Activated T-cell treated with anti-CD3 and anti-CD28 coated beads, Interleukin-2, amount 50 U/mL, for 72 hours (primary cell): ENCODE results near the gene PGC. TPM values are rescaled to one million over a fixed set of nuclear protein-coding genes. Genes with fewer than 3 reads are reported as not detected.
A peak's percentile ranks its signal among the peaks of the same experiment; 100 is the strongest.

Experiments
- ATAC-seq, 2 donors: fragments of 150-1000 bp; cut with Tn5 transposase; replicated peaks in 1 of 2; 2 replicates each; pipeline ENCODE4 v1.10.0; 2021; ENCODE audit warnings: moderate library complexity in 2 of 2, mild to moderate bottlenecking in 1 of 2
- DNase-seq, 2 donors: peaks; one replicate each; pipeline ENCODE4 v3.0.0; 2021 to 2022; ENCODE audit warnings: mixed read lengths in 1 of 2
- H3K27ac Mint-ChIP-seq: one replicate; pipeline ENCODE4 v1.8.0; 2022; ENCODE audit warnings: mild to moderate bottlenecking, moderate library complexity, mixed read lengths
- H3K27me3 Mint-ChIP-seq: one replicate; pipeline ENCODE4 v1.8.0; 2022; ENCODE audit warnings: low read depth, mixed read lengths
- H3K36me3 Mint-ChIP-seq, 2 donors: one replicate each; pipeline ENCODE4 v1.8.0; 2022; ENCODE audit warnings: mixed read lengths in 2 of 2, mild to moderate bottlenecking in 1 of 2; ENCODE audit not compliant: insufficient read depth in 2 of 2
- H3K4me1 Mint-ChIP-seq: one replicate; pipeline ENCODE4 v1.8.0; 2022; ENCODE audit warnings: low read depth, mixed read lengths
- H3K4me3 Mint-ChIP-seq, 2 donors: one replicate each; pipeline ENCODE4 v1.8.0; 2022; ENCODE audit warnings: mild to moderate bottlenecking in 2 of 2, mixed read lengths in 2 of 2, moderate library complexity in 2 of 2
- H3K9me3 Mint-ChIP-seq, 2 donors: one replicate each; pipeline ENCODE4 v1.8.0; 2022; ENCODE audit warnings: mixed read lengths in 2 of 2
- total RNA-seq, 2 donors: library from RNA; stranded (reverse); gene quantifications; one replicate each; pipeline ENCODE4 v1.2.3, GENCODE V29; 2022

PGC gene
- total RNA-seq, 2 donors from 2014 or later, result not detected

DNA sequence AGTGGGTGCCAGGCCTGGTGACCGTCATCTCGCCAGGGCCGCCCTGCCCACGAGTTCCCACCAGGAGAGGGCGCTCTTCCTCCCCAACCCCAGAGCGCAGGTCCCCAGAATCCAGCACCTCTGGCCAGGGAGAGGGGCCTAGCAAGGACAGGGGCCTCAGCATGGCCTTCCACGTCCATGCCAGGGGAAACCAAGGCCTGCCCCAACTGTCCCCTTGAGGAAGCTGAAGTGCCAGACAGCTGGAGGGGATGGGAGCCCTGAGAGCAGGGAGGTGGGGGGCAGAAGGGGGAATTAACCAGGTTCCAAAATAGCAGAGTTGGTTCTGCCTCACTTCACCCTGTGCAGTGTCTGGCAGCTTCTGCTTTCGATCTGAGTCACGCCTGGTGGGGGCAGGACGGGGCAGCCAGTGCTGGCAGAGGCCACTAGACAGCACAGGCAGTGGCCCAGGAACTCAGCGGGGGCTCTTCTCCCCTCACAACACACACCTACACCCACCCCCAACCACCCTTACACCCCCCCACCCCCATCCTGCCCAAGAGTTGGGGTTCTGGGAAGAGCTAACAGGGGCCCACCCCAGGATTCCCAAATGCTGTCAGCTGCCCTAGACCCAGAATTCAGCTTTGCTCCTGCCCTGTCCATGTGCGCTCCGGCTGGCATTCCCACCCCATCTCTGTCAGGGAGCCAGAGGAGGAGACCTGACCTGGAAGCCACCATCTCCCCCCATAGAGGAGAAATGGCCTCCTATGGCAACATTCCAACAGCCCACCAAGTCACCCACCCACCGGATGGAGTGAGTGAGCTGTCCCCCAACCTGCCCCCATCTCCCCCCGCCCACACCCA, 41.0 kb downstream of the PGC start:
- Mint-ChIP-seq H3K4me3 (peak overlapping the region; percentile 59 to 64), H3K4me1 (peaks cover 29% of the 10 kb centered on the region), H3K27me3 (no peaks in the 10 kb centered on the region), H3K9me3 (no peaks in the 10 kb centered on the region), H3K27ac (peak overlapping the region; percentile 88), H3K36me3 (no peaks in the 10 kb centered on the region)
- ATAC-seq, result peak; percentile 96
- peak; percentile 82 to 84 for DNase-seq

DNA sequence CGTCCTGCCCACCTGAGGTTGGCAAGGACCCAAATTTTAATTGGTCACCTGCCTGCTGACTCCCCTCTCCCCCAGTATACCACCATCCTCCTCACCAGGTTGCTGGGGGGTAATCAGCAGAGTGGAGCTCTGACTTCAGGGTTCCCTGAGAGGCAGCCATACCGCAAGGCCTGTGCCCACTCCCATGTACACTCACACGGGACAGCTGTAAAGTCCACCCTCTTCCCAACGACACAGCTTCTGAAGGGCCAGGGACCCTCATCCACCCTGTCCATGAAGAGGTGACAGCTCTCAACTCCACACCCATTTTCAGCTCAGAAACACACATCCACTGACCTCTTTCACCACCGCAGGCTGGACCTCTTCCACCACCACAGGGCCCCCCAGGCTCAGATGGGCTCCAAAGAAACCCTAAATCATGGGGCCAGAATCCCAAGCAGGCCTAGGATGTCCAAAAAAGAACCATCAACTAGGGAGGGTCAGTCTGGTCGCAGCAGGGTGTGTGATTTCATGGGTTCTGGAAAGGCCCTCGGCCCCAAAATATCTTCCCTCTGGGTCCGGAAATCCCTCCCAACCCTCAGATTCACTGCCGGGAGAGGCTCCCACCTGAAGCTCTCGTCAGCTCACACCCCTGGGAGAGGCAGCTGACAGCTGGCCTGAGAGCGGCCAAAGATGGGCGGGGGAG, 41.7 kb downstream of the PGC start:
- Mint-ChIP-seq H3K36me3 (no peaks in the 10 kb centered on the region), H3K27ac (no peak overlapping the region), H3K9me3 (no peaks in the 10 kb centered on the region), H3K4me1 (peaks cover 29% of the 10 kb centered on the region), H3K4me3 (peak overlapping the region in 1 of 2 donors; percentile 59), H3K27me3 (no peaks in the 10 kb centered on the region)
- no peak for ATAC-seq
- DNase-seq, result no peak

DNA sequence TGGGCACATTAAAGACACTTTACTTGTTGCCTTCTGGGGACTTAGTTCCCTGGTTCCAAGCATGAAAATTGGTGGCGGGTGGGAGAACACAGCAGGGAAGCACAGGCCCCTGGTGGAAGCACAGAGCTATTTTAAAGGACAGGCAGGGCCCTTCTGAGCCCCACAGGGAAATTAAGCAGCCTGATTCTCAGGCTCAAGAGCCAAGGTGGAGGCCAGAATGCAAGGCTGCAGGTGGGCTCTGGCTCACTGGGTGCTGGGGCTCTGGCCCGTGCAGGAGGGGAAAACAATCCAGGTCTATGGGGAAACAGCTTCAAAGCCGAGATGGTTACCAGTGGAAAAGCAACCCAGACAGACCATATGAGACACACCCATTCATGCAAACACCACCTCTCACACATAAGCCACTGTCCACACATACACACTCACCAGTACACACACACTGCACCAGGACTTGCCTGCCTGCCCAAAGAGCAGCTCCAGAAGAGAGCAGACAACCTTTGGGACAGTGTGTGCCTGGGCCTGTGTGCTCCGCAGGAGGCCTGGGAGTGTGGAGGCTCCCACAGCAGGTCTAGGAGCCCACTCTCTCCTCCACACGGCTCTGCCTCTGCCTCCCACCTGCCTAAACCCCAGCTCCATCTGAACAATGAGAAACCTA, 42.4 kb downstream of the PGC start:
- no peaks in the 10 kb centered on the region for H3K36me3 Mint-ChIP-seq
- ATAC-seq (no peak), DNase-seq (no peak)
- H3K27ac Mint-ChIP-seq, result no peak overlapping the region
- peaks cover 29% of the 10 kb centered on the region for H3K4me1 Mint-ChIP-seq
- H3K27me3 Mint-ChIP-seq, result no peaks in the 10 kb centered on the region
- no peak overlapping the region for H3K4me3 Mint-ChIP-seq
- H3K9me3 Mint-ChIP-seq, result no peaks in the 10 kb centered on the region

DNA sequence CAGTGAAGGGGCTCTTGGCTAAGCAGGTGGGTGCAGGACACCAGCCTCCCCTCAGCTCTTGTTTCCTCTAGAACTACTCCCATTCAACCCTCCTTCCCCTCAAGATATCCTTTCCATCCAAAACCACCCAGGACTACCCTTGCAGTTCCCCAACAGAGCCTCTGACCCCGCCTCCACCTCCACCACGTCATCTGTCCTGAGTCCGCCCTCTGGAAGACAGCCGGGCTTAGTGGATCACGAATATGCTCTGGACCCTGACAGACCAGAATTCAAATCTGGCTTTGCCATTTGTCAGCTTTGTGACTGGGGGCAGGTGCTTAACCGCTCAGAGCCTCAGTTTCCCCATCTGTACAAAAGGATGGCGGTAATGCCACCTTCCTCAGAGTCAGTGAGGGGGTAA, 43.2 kb downstream of the PGC start:
- Mint-ChIP-seq H3K9me3 (no peaks in the 10 kb centered on the region), H3K36me3 (no peaks in the 10 kb centered on the region), H3K4me1 (peaks cover 29% of the 10 kb centered on the region), H3K4me3 (no peak overlapping the region), H3K27me3 (no peaks in the 10 kb centered on the region), H3K27ac (no peak overlapping the region)
- DNase-seq, result no peak
- no peak for ATAC-seq

DNA sequence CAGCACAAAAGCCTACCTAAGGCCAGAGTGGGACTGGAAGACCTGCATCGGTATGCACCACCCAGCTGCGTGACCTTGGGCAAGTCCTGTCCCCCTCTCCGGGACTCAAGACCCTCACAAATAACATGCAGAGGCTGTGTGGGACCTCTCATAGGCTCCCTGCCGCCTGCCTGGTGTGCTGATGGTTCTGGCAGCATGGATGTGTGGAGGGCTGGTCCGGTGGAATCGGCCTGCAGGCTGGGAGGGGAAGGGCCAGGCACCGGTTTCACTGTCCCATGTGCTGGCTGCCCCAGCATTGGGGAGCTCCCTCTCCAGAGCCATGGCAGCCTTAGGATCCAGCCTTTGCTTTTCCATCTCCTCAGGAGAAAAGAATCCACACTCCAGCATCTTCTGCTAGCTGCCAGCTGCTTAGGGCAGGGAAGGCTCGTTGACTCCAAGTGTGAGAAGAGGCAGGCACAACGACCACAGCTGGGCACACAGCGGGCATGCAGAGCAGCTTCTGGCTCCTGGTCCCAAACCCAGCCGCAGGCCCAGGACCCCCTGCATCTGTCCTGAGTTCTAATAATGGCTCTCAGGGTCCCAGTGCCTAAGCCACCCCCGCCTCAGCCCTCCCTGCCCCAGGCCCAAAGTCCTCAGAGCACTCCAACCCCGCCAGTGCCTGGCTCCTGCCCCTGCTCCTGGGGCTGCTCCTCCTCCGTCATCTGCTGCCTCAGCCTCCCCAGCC, 44.3 kb downstream of the PGC start:
- Mint-ChIP-seq H3K4me3 (no peak overlapping the region), H3K4me1 (peaks cover 27% of the 10 kb centered on the region), H3K27me3 (no peaks in the 10 kb centered on the region), H3K36me3 (no peaks in the 10 kb centered on the region), H3K27ac (no peak overlapping the region), H3K9me3 (no peaks in the 10 kb centered on the region)
- DNase-seq (no peak), ATAC-seq (no peak)

DNA sequence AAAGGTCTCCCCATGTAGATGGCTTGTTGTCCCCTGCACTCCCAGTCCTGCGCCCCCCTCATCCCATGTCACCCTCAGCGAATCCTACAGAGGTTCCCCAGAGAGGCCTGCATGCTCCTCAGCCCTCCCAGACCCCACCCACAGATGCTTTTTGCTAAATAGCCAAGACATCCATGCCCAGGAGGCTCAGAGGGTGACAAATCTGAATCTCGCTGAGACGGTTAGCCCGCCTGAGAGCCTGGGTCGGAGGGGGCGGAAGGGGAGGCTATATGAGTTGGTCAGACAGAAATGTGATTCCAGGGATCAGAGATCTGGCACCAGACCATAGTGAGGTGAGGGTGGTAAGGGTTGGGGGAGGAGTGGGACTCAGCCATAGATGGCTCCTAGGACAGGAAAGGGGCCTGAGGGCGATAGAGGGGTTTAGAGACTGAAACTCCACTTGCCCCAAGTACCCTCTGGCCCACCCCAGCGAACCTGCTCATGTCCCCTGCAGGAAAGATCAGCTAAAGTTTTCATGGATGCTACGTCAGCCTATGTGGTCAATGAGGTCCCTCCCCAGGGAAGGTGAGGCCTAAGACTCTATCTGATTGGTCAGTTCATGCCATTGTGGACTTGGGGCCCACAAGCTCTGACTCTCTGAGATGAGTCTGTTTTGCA, 45.0 kb downstream of the PGC start:
- Mint-ChIP-seq H3K27ac (no peak overlapping the region), H3K27me3 (no peaks in the 10 kb centered on the region), H3K36me3 (no peaks in the 10 kb centered on the region), H3K9me3 (no peaks in the 10 kb centered on the region), H3K4me1 (peaks cover 20% of the 10 kb centered on the region), H3K4me3 (no peak overlapping the region)
- ATAC-seq (no peak), DNase-seq (no peak)

DNA sequence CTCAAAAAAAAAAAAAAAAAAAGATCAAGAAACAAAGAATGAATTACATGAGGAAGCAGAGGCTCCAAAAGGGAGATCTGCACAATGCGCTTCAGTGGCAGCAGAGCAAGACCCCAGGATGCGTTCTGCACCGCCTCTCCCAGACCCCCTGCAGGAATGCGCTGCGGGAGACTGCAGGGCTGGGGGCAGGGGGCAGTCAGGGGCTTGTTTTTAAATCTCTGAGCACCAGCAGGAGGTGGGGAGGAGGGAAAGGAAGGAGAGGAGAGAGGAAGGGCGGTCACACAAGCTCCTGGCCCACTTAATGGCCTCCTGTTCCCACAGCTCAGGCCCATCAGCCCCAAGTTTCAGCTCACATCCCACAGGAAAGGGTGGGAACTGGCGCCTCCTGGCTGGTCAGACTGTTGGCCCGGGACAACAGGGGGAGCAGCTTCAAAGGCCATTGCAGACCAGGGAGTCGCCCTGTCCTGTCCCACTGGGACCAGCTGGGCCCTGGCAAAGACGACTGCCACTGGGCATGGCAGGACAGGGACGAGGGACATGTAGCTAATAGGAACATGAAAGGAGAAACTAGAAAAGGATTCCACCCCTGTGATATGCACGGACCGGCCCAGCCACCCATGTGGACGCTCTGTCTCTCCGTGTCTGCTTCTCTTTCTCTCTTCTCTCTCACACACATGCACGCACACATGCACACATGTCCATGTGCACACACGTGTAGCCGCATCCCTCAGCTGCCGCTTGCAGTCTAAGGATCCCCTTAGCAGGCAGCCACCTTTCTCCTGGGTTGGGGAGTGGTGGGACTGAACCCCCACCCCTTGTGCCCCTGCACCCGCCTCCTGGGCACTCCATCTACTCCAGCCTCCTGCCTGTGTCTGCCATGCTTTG, 46.5 kb downstream of the PGC start:
- H3K4me1 Mint-ChIP-seq, result peaks cover 5% of the 10 kb centered on the region
- no peaks in the 10 kb centered on the region for H3K36me3 Mint-ChIP-seq
- no peaks in the 10 kb centered on the region for H3K27me3 Mint-ChIP-seq
- DNase-seq (no peak), ATAC-seq (no peak)
- H3K27ac Mint-ChIP-seq, result no peak overlapping the region
- no peak overlapping the region for H3K4me3 Mint-ChIP-seq
- H3K9me3 Mint-ChIP-seq, result no peaks in the 10 kb centered on the region

DNA sequence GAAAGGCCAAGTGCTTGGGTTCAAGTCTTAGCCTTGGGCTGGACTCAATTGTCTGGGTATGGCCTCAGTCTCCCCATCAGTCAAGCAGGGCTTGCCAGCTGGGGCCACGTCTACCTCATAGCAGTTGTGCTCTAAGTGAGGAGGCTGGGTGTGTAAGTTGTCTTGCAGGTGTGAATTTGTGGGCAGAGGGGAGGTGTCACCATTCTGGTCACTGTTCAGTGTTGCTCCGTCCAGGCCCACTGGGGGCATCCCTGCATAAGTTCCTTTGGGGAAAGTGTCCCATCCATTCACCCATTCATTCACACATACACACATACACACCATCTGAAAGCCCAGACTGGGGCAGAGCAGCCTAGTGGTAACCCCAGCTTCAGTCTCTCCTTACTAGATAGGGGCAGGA, 48.1 kb downstream of the PGC start:
- no peak for ATAC-seq
- H3K27ac Mint-ChIP-seq, result no peak overlapping the region
- no peaks in the 10 kb centered on the region for H3K4me1 Mint-ChIP-seq
- DNase-seq, result no peak
- H3K27me3 Mint-ChIP-seq, result no peaks in the 10 kb centered on the region
- H3K36me3 Mint-ChIP-seq, result no peaks in the 10 kb centered on the region
- H3K9me3 Mint-ChIP-seq, result no peaks in the 10 kb centered on the region
- no peak overlapping the region for H3K4me3 Mint-ChIP-seq

DNA sequence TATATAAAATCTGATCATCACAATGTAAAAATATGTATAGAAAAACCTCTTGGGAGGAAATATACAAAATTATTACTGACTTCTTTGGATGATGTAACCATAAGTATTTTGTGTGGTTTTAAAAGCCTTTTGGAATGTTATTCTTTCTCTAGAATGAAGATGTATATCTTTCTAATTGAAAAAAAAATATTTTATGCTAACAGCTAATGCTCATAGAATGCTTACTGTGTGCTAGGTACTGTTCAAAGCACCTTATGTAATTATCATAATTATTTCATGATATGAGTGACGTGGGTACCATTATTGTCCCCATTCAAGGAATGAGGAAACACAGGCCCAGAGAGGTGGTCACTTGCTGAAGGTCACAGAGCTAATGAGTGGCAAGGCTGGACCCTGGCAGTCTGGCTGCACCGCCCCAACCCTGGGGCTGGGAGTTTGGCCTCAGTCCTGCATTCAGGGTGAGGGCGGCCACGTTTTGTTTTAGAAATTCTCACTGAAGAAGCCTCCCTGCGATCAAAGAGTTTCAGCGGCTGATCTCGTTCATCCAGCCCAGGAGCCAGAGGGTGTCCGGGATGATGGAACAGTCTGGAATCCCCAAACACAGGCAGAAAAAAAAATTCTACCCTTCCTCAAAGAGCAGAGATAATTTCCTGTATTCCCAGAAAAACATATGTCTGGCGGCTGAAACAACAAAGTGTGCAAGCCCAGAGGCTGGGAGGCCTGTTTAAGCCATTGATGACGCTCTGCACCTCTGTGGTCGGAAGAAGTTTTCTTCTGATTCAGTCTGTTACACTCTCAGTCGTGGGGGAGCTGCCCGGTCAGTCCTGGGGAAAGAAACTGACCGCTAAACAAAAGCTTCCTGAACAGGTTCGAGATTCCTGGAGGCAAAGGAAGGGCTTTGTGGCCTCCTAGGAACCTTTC, 49.1 kb downstream of the PGC start:
- Mint-ChIP-seq H3K4me3 (no peak overlapping the region), H3K9me3 (no peaks in the 10 kb centered on the region), H3K27me3 (no peaks in the 10 kb centered on the region), H3K27ac (no peak overlapping the region), H3K4me1 (no peaks in the 10 kb centered on the region), H3K36me3 (no peaks in the 10 kb centered on the region)
- DNase-seq (no peak), ATAC-seq (no peak)

DNA sequence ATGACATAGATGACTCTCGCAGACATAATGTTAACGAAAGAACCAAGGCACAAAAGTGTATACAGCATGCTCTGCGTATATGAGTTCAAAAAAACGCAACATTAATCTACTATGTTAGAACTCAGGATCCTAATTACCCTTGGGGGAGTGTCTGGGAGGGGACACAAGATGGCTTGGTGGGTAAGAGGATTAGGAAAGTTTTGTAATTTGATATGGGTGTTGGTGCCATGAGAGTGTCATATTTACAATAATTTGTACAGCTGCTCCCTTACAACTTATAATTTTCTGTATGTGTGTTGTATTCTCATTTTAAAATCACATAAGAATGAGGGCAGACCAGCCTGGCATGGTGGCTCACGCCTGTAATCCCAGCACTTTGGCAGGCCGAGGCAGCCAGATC, 50.4 kb downstream of the PGC start:
- ATAC-seq, result no peak
- no peak for DNase-seq
- Mint-ChIP-seq H3K27me3 (no peaks in the 10 kb centered on the region), H3K27ac (no peak overlapping the region), H3K4me1 (no peaks in the 10 kb centered on the region), H3K9me3 (no peaks in the 10 kb centered on the region), H3K4me3 (no peak overlapping the region), H3K36me3 (no peaks in the 10 kb centered on the region)

DNA sequence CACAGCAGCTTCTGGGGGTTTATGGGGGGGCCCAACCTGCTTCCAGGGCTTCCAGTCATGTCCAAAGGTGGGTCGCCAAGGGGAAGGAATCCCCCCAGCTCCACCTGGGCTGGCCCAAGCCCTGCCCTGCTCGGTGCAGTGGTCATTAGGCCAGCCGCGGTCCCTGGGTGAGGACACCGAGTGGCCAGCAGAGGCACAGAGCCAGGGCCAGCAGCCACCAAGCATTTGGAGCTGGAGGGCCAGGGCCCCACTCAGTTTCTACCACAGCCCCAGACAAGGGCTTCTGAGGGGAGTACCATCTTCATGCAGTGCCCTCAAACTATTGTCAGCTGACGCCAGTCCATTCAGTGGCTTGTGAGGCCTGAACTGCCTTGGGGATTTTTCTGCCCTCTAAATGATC, 51.4 kb downstream of the PGC start:
- Mint-ChIP-seq H3K4me1 (no peaks in the 10 kb centered on the region), H3K9me3 (no peaks in the 10 kb centered on the region), H3K4me3 (no peak overlapping the region), H3K27me3 (no peaks in the 10 kb centered on the region), H3K27ac (no peak overlapping the region), H3K36me3 (no peaks in the 10 kb centered on the region)
- DNase-seq (no peak), ATAC-seq (no peak)
